ENCODE measurements around the gene LMF1. TPM values are rescaled to one million over a fixed set of nuclear protein-coding genes. Genes with fewer than 3 reads are reported as not detected.

Gene LMF1
- total RNA-seq, 4 donors from 2014 or later: 23.2 to 97.8 (median 89.1) TPM

DNA sequence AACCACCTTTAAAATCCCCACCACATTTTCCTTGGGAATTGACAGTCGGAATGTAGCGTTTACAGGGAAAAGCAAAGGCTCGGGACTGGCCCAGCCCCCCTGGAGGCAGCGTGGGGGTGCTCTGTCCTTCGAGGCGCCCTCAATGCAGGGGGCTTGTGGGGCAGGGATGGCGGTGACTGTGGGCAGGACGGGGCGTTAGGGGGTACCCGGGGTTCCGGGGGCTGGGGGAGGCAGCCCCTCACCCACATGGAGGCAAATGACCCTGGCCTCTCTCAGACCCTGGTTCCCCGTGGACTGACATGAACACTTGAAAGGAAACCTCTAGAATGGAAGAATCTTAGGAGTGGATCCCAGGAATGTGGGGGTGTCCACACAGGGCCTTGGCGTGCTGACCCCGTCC, 91.9 kb downstream of the LMF1 start:
- H3K4me1 ChIP-seq: no peaks in the 10 kb centered on the region
- H3K4me3 ChIP-seq (replicated peaks in 1 of 3): no peak overlapping the region
- H3K27me3 ChIP-seq: no peaks in the 10 kb centered on the region
- DNase-seq: no peak
- no peaks in the 10 kb centered on the region for H3K9me3 ChIP-seq
- 87 to 94% methylated on average over 13 of the region's 14 CpGs for WGBS, 2 donors
- TF ChIP-seq, protein P1, sequence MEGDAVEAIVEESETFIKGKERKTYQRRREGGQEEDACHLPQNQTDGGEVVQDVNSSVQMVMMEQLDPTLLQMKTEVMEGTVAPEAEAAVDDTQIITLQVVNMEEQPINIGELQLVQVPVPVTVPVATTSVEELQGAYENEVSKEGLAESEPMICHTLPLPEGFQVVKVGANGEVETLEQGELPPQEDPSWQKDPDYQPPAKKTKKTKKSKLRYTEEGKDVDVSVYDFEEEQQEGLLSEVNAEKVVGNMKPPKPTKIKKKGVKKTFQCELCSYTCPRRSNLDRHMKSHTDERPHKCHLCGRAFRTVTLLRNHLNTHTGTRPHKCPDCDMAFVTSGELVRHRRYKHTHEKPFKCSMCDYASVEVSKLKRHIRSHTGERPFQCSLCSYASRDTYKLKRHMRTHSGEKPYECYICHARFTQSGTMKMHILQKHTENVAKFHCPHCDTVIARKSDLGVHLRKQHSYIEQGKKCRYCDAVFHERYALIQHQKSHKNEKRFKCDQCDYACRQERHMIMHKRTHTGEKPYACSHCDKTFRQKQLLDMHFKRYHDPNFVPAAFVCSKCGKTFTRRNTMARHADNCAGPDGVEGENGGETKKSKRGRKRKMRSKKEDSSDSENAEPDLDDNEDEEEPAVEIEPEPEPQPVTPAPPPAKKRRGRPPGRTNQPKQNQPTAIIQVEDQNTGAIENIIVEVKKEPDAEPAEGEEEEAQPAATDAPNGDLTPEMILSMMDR (IDR thresholded peaks at IDR 0.05): no peak
- TF ChIP-seq POLR2A (IDR thresholded peaks at IDR 0.05): no peak
- H3K27ac ChIP-seq: no peak overlapping the region
- no peaks in the 10 kb centered on the region for H3K36me3 ChIP-seq
- intact Hi-C loops (cut with DNase I): no loop called here

DNA sequence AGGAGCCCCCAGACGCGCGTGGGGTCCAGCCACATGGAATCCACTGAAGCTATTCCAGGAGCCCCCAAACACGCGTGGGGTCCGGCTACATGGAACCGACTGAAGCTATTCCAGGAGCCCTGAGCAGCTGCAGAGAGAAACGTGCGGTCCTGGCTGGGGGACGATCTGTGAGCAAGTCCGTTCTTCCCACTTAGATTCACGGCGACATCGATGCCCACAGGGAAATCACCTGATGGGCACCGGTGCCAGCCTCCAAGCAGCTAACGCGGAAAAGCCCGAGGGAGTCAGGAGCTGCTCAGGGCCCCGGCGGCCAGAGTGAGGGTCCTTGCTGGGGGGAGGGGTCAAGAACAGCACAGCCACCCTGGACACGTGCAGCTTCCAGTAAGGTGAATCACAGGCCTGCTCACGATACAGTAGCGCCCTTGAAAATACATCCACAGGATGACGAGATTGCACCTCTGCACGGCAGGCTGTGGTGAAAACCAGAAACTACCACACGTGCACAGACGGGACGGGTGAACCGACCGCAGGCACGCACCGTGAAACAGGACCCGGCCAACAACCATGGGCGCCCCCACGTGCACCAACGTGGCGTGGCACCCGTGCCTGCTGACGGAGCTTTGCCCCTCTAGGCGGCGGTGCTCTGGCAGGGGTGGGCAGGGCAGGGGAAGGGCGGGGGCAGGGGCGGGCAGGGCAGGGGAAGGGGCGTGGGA, 92.6 kb downstream of the LMF1 start:
- no peak for DNase-seq
- Histone ChIP-seq H3K27ac (no peak overlapping the region), H3K27me3 (no peaks in the 10 kb centered on the region), H3K36me3 (no peaks in the 10 kb centered on the region), H3K9me3 (no peaks in the 10 kb centered on the region), H3K4me3 (replicated peaks in 1 of 3) (no peak overlapping the region), H3K4me1 (no peaks in the 10 kb centered on the region)
- TF ChIP-seq POLR2A (IDR thresholded peaks at IDR 0.05): no peak
- TF ChIP-seq, protein P1 (IDR thresholded peaks at IDR 0.05): no peak
- intact Hi-C loops (cut with DNase I): no loop called here
- WGBS, 2 donors: 87 to 92% methylated on average over 21 to 44 of the region's 44 CpGs

DNA sequence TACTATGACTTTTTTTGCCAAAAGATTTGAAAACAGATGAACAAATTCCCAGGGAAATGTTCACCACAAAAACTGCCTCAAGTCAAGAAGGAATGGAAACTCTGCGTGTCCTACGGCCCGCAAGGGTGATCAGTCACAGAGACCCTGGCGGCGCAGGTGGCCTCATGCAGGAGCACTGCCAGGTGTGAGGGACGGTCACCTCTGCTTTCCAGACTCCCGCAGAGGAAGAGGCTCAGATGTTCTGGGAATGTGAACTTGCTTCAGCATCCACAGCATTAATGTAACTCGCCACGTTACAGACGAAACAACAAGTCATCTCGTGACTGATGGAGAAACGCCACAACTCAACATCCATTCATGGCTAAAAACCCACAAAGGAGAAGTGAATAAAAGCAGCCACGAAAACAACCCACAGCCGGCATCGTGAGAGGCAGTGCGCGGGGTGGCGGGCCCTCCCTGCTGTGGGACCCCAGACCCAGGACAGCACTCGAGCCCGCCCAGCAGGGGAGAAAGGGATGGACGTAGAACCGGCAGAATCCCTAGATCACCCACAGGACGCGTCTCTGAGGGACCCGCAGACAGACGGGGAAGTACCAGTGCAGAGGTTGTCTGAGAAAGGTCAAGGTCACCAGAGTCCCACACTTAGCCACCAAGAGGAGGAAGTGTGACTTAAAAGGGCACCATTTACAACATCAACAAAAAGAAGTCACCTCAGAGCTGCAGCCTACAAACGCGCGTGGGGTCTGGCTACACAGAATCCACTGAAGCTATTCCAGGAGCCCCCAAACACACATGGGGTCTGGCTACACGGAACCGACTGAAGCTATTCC, 93.3 kb downstream of the LMF1 start:
- no peak for DNase-seq
- Histone ChIP-seq H3K4me3 (replicated peaks in 1 of 3) (no peak overlapping the region), H3K36me3 (no peaks in the 10 kb centered on the region), H3K4me1 (no peaks in the 10 kb centered on the region), H3K9me3 (no peaks in the 10 kb centered on the region), H3K27me3 (no peaks in the 10 kb centered on the region), H3K27ac (no peak overlapping the region)
- intact Hi-C loops (cut with DNase I): no loop called here
- TF ChIP-seq POLR2A (IDR thresholded peaks at IDR 0.05): no peak
- TF ChIP-seq, protein P1 (IDR thresholded peaks at IDR 0.05): no peak
- 84 to 92% methylated on average over 30 to 31 of the region's 31 CpGs for WGBS, 2 donors

DNA sequence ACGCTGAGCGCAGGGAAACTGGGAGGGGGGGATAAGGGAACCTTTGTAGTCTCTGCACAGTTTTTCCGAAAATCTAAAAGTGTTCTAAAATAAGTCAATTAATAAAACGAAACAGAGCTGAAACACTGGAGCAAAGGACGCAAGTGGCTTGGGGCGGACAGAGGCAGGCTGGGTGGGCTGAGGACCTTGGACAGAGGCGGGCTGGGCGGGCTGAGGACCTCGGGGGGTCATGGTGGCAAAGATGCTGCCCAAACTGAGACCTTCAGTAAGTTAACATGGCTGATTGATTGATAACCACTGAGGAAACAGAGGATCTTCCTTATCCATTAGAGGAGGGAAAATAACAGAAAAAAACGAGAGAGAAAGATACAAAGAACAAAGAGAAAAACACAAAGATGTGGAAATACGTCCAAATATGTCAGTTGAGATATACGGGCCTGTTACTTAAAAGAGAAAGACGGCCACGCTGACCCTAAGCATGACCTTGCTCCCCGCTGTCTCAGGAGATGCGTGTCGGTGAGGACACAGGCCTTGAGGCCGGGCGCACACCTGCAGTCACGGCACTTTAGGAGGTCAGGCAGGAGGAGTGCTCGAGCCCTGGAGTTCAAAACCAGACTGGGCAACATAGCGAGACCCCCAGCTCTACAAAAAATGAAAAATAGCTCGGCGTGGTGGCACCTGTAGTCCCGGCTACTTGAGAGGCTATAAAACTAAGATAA, 94.1 kb downstream of the LMF1 start:
- Histone ChIP-seq H3K4me3 (replicated peaks in 1 of 3) (no peak overlapping the region), H3K27me3 (no peaks in the 10 kb centered on the region), H3K4me1 (no peaks in the 10 kb centered on the region), H3K27ac (no peak overlapping the region), H3K9me3 (no peaks in the 10 kb centered on the region), H3K36me3 (no peaks in the 10 kb centered on the region)
- TF ChIP-seq POLR2A (IDR thresholded peaks at IDR 0.05): no peak
- TF ChIP-seq, protein P1 (IDR thresholded peaks at IDR 0.05): no peak
- 93 to 94% methylated on average over 25 of the region's 25 CpGs for WGBS, 2 donors
- DNase-seq: no peak
- intact Hi-C loops (cut with DNase I): no loop called here
